OCI-LY1 (cell line): ENCODE data around the gene EYA3.

ENCODE experiments used
- H2AFZ ChIP-seq: fragments of 200-600 bp; sonication (generic), shearing (Covaris generic); 2 replicates; pipeline ENCODE4 v1.6.0; 2014; ENCODE audit warnings: antibody characterized with exemption, mild to moderate bottlenecking, low read length
- H3F3A ChIP-seq: fragments of 200-600 bp; sonication (generic), shearing (Covaris generic); 2 replicates; pipeline ENCODE4 v1.6.0; 2014; ENCODE audit warnings: mild to moderate bottlenecking, antibody characterized with exemption, low read length, moderate library complexity; ENCODE audit not compliant: insufficient read depth
- H3K27ac ChIP-seq: fragments of 200-600 bp; sonication (generic); 2 replicates; pipeline ENCODE4 v1.5.1; 2014; ENCODE audit warnings: low read length, mixed run types, mild to moderate bottlenecking, low read depth; ENCODE audit not compliant: poor library complexity, severe bottlenecking
- H3K27me3 ChIP-seq: fragments of 200-600 bp; sonication (generic); 2 replicates; pipeline ENCODE4 v1.6.0; 2014; ENCODE audit warnings: antibody characterized with exemption, mild to moderate bottlenecking, low read length, moderate library complexity; ENCODE audit not compliant: insufficient read depth
- H3K36me3 ChIP-seq: fragments of 200-600 bp; sonication (generic); 2 replicates; pipeline ENCODE4 v1.6.1; 2014; ENCODE audit warnings: mild to moderate bottlenecking, antibody characterized with exemption, low read length, moderate library complexity, mixed read lengths; ENCODE audit not compliant: insufficient read depth
- H3K4me1 ChIP-seq: fragments of 200-600 bp; sonication (generic); 2 replicates; pipeline ENCODE4 v1.5.1; 2014; ENCODE audit warnings: mild to moderate bottlenecking, low read length, moderate library complexity; ENCODE audit not compliant: insufficient read depth, severe bottlenecking
- H3K4me2 ChIP-seq: fragments of 200-600 bp; sonication (generic), shearing (Covaris generic); 2 replicates; pipeline ENCODE4 v1.6.1; 2014; ENCODE audit warnings: low read length
- H3K4me3 ChIP-seq: fragments of 200-600 bp; sonication (generic); 2 replicates; pipeline ENCODE4 v1.5.1; 2014; ENCODE audit warnings: low read length, low read depth, mild to moderate bottlenecking, mixed read lengths; ENCODE audit not compliant: poor library complexity, severe bottlenecking
- H3K79me2 ChIP-seq: fragments of 200-600 bp; shearing (Covaris generic); 2 replicates; pipeline ENCODE4 v1.6.1; 2016; ENCODE audit warnings: mixed run types, low read length, mixed read lengths; ENCODE audit not compliant: insufficient read depth
- H3K9ac ChIP-seq: fragments of 200-600 bp; sonication (generic), shearing (Covaris generic); 2 replicates; pipeline ENCODE4 v1.6.1; 2014; ENCODE audit warnings: mild to moderate bottlenecking, low read length, mixed read lengths
- H3K9me2 ChIP-seq: fragments of 200-600 bp; sonication (generic), shearing (Covaris generic); 2 replicates; pipeline ENCODE4 v1.6.1; 2014; ENCODE audit warnings: low read depth, mild to moderate bottlenecking, low read length, mixed read lengths
- H3K9me3 ChIP-seq: fragments of 200-600 bp; shearing (Covaris generic); 2 replicates; pipeline ENCODE4 v1.6.1; 2014; ENCODE audit warnings: low read length, mixed read lengths
- H4K20me1 ChIP-seq: fragments of 200-600 bp; sonication (generic), shearing (Covaris generic); 2 replicates; pipeline ENCODE4 v1.6.0; 2016; ENCODE audit warnings: mild to moderate bottlenecking, low read length; ENCODE audit not compliant: insufficient read depth
- CTCF ChIP-seq: fragments of 200-600 bp; sonication (generic), shearing (Covaris generic); IDR thresholded peaks from 2 replicates; pipeline ENCODE4 v1.5.1; 2017; ENCODE audit warnings: mild to moderate bottlenecking, antibody characterized with exemption, low read length, moderate library complexity, mixed read lengths
- EZH2 ChIP-seq: fragments of 200-600 bp; sonication (generic), shearing (Covaris generic); IDR thresholded peaks from 2 replicates; pipeline ENCODE4 v1.8.0; 2017; ENCODE audit warnings: borderline replicate concordance, mixed run types, mild to moderate bottlenecking, antibody characterized with exemption, low read length, moderate library complexity, mixed read lengths

EYA3 gene

GRCh38 chr1:28087614-28088167 is 719 bp downstream of the EYA3 start:
- H3K27ac ChIP-seq: peak overlapping the region; percentile 88
- H3K9me3 ChIP-seq: no peaks in the 10 kb centered on the region
- H3K27me3 ChIP-seq: no peaks in the 10 kb centered on the region
- H3K4me2 ChIP-seq: peak overlapping the region; percentile 99
- peaks cover 73% of the 10 kb centered on the region for H3K4me1 ChIP-seq
- TF ChIP-seq EZH2 (no peak), CTCF (no peak)
- peaks cover 51% of the 10 kb centered on the region for H3K79me2 ChIP-seq
- peak overlapping the region; percentile 83 for H3K9ac ChIP-seq
- peak overlapping the region; percentile 74 for H3K4me3 ChIP-seq
- no peaks in the 10 kb centered on the region for H4K20me1 ChIP-seq
- no peak overlapping the region for H2AFZ ChIP-seq
- no peaks in the 10 kb centered on the region for H3K9me2 ChIP-seq
- H3K36me3 ChIP-seq: no peaks in the 10 kb centered on the region
- 0 out of 2 replicates have a peak, but pooled peaks cover 4% of the 10 kb centered on the region for H3F3A ChIP-seq

GRCh38 chr1:28086651-28087050 is 1.8 kb downstream of the EYA3 start:
- Histone ChIP-seq H3K9ac (peak overlapping the region; percentile 83), H3K9me2 (no peaks in the 10 kb centered on the region), H3K36me3 (no peaks in the 10 kb centered on the region), H3F3A (0 out of 2 replicates have a peak, but pooled peaks cover 4% of the 10 kb centered on the region), H3K4me1 (peaks cover 74% of the 10 kb centered on the region), H3K9me3 (no peaks in the 10 kb centered on the region), H3K4me2 (peak overlapping the region; percentile 99), H3K27ac (peak overlapping the region; percentile 21), H2AFZ (no peak overlapping the region), H3K79me2 (peaks cover 61% of the 10 kb centered on the region), H3K4me3 (peak overlapping the region; percentile 74), H3K27me3 (no peaks in the 10 kb centered on the region), H4K20me1 (no peaks in the 10 kb centered on the region)
- TF ChIP-seq CTCF (no peak), EZH2 (no peak)

GRCh38 chr1:28085129-28085528 is 3.3 kb downstream of the EYA3 start:
- peak overlapping the region; percentile 53 for H3K27ac ChIP-seq
- no peaks in the 10 kb centered on the region for H3K9me2 ChIP-seq
- peaks cover 8% of the 10 kb centered on the region for H3K36me3 ChIP-seq
- TF ChIP-seq EZH2: no peak
- TF ChIP-seq CTCF: no peak
- no peak overlapping the region for H2AFZ ChIP-seq
- peak overlapping the region; percentile 74 for H3K4me3 ChIP-seq
- peak overlapping the region; percentile 83; the same call in 1 of the 2 replicates for H3K9ac ChIP-seq
- H3K27me3 ChIP-seq: no peaks in the 10 kb centered on the region
- H3K4me2 ChIP-seq: peak overlapping the region; percentile 99
- H4K20me1 ChIP-seq: no peaks in the 10 kb centered on the region
- 0 out of 2 replicates have a peak, but pooled peaks cover 4% of the 10 kb centered on the region for H3F3A ChIP-seq
- peaks cover 59% of the 10 kb centered on the region for H3K4me1 ChIP-seq
- H3K79me2 ChIP-seq: peaks cover 76% of the 10 kb centered on the region
- H3K9me3 ChIP-seq: no peaks in the 10 kb centered on the region
